Measurements from ENCODE around the gene C11orf54. TPM values are rescaled to one million over a fixed set of nuclear protein-coding genes. Genes with fewer than 3 reads are reported as not detected.
"Not testable (repeated sequence)": the region's sequence is repeated elsewhere in the genome, so short reads cannot be mapped to it uniquely, and the experiment has no call there.

The C11orf54 gene
- total RNA-seq, 1 donor from 2014 or later = 23.5 TPM

- H3K9me3 Mint-ChIP-seq (ENCODE audit: unreplicated experiment) = no peaks in the 10 kb centered on the region
- H3K4me1 Mint-ChIP-seq (ENCODE audit: unreplicated experiment) = peaks cover 57% of the 10 kb centered on the region
- peak overlapping the region; percentile 99 for H3K4me3 Mint-ChIP-seq (ENCODE audit: unreplicated experiment)
- no peaks in the 10 kb centered on the region for H3K27me3 Mint-ChIP-seq (ENCODE audit: unreplicated experiment)
- DNase-seq (ENCODE audit: extremely low spot score, unreplicated experiment) = no peak
- H3K36me3 Mint-ChIP-seq (ENCODE audit: unreplicated experiment) = peaks cover 41% of the 10 kb centered on the region
- H3K27ac Mint-ChIP-seq (ENCODE audit: unreplicated experiment) = peak overlapping the region; percentile 99
- no peak for TF ChIP-seq CTCF (IDR thresholded peaks at IDR 0.05)
Measured at GRCh38 chr11:93740031-93740729, 1.3 kb upstream of the C11orf54 start.

DNA sequence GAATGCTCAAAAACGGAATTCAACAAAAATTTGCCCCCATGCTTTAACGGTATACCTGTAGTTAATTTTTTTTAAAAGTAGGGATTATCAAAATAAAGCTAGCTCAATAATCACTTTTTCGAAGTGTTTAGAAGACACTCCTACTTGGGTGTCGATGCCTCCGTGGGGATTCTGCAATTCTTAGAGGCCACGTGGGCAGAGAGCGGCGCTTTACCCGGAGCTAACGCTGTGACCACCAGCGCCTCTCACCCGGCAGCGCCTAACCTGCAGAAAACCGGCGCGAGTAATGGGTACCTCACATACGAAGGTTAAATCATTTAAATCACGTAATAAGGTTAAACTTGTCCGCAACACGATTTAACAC is 760 bp upstream of the C11orf54 start:
- Mint-ChIP-seq H3K4me1 (ENCODE audit: unreplicated experiment) (peaks cover 56% of the 10 kb centered on the region), H3K36me3 (ENCODE audit: unreplicated experiment) (peaks cover 37% of the 10 kb centered on the region), H3K9me3 (ENCODE audit: unreplicated experiment) (no peaks in the 10 kb centered on the region), H3K4me3 (ENCODE audit: unreplicated experiment) (peak overlapping the region; percentile 99), H3K27ac (ENCODE audit: unreplicated experiment) (peak overlapping the region; percentile 99), H3K27me3 (ENCODE audit: unreplicated experiment) (no peaks in the 10 kb centered on the region)
- DNase-seq (ENCODE audit: extremely low spot score, unreplicated experiment) = no peak
- no peak for TF ChIP-seq CTCF (IDR thresholded peaks at IDR 0.05)

DNA sequence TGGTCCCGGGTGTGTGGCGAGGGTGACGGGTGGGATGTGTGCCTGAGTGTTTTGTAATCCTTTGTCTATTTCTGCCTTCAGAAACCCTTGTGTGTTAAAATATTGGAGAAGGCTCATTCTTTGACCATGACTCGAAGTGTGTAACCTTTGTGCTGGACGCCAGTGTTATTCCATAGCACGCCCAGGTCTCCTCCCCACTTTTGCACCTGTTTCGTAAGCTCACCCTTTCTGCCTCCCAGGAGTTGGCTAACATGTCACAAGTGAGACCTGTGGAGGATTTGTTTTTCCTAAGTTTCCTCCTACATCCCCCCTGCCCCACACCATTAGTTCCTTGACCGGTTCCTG is 382 bp downstream of the C11orf54 start:
- Mint-ChIP-seq H3K4me1 (ENCODE audit: unreplicated experiment) (peaks cover 47% of the 10 kb centered on the region), H3K36me3 (ENCODE audit: unreplicated experiment) (peaks cover 28% of the 10 kb centered on the region), H3K9me3 (ENCODE audit: unreplicated experiment) (no peaks in the 10 kb centered on the region), H3K27me3 (ENCODE audit: unreplicated experiment) (no peaks in the 10 kb centered on the region), H3K4me3 (ENCODE audit: unreplicated experiment) (peak overlapping the region; percentile 99), H3K27ac (ENCODE audit: unreplicated experiment) (peak overlapping the region; percentile 99)
- DNase-seq (ENCODE audit: extremely low spot score, unreplicated experiment) = no peak
- no peak for TF ChIP-seq CTCF (IDR thresholded peaks at IDR 0.05)

DNA sequence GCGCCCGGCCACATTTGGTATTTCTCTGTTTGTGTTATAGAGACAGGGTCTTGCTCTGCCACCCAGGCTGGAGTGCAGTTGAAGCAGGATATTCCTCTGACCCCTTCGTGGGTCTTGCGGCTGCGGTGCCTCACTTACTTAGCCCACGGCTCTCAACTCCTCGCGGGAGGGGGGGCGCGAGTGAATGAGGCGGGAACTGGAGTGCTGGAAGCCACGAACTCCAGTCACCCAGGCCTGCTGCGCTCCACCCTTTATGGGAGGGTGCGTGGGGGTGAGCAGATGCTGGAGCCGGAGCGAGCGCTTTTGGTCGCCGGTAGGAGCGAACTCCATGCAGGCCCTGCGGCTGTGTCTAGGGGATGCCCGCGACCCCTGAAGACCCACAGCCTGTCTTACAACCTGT is 1.8 kb downstream of the C11orf54 start:
- Mint-ChIP-seq H3K36me3 (ENCODE audit: unreplicated experiment) (peaks cover 19% of the 10 kb centered on the region), H3K27ac (ENCODE audit: unreplicated experiment) (peak overlapping the region; percentile 23), H3K27me3 (ENCODE audit: unreplicated experiment) (no peaks in the 10 kb centered on the region), H3K9me3 (ENCODE audit: unreplicated experiment) (no peaks in the 10 kb centered on the region), H3K4me3 (ENCODE audit: unreplicated experiment) (peak overlapping the region; percentile 99), H3K4me1 (ENCODE audit: unreplicated experiment) (peaks cover 34% of the 10 kb centered on the region)
- DNase-seq (ENCODE audit: extremely low spot score, unreplicated experiment) = no peak
- no peak for TF ChIP-seq CTCF (IDR thresholded peaks at IDR 0.05)

DNA sequence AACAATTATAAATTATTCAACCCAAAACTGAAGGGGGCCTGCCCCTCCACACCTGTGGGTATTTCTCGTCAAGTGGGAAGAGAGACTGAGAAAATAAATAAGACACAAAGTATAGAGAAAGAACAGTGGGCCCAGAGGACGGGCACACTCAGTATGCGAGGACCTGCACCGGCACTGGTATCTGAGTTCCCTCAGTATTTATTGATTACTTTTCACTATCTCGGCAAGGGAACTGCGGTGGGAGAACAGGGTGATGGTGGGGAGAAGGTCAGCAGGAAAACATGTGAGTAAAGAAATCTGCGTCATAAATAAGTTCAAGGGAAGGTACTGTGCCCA is 3.2 kb downstream of the C11orf54 start:
- Mint-ChIP-seq H3K4me3 (ENCODE audit: unreplicated experiment) (no peak overlapping the region), H3K4me1 (ENCODE audit: unreplicated experiment) (peaks cover 21% of the 10 kb centered on the region), H3K36me3 (ENCODE audit: unreplicated experiment) (peaks cover 12% of the 10 kb centered on the region), H3K9me3 (ENCODE audit: unreplicated experiment) (no peaks in the 10 kb centered on the region), H3K27ac (ENCODE audit: unreplicated experiment) (no peak overlapping the region), H3K27me3 (ENCODE audit: unreplicated experiment) (no peaks in the 10 kb centered on the region)
- TF ChIP-seq CTCF (IDR thresholded peaks at IDR 0.05) = no peak
- no peak for DNase-seq (ENCODE audit: extremely low spot score, unreplicated experiment)

DNA sequence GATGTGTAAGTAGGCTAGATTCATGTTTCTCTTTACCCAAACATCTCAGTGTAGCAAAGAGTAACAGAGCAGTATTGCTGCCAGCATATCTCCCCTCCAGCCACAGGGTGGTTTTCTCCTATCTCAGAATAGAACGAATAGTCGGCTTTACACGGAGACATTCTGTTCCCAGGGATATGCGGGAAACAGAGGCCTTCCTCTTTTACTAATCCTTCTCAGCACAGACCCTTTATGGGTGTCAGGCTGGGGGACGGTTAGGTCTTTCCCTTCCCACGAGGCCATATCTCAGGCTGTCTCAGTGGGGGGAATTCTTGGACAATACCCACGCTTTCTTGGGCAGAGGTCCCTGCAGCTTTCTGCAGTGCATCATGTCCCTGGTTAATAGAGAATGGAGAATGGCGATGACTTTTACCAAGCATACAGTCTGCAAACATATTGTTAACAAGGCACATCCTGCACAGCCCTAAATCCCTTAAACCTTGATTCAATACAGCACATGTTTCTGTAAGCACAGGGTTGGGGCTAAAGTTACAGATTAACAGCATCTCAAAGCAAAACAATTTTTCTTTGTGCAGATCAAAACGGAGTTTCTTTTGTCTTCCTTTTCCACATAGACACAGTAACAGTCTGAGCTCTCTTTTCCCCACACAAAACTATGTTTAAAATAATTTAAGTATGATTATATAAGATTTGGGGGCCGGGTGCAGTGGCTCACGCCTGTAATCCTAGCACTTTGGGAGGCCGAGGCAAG is 3.7 kb downstream of the C11orf54 start:
- not testable (repeated sequence) for H3K4me3 Mint-ChIP-seq (ENCODE audit: unreplicated experiment); H3K9me3 Mint-ChIP-seq (ENCODE audit: unreplicated experiment); DNase-seq (ENCODE audit: extremely low spot score, unreplicated experiment); H3K27ac Mint-ChIP-seq (ENCODE audit: unreplicated experiment); H3K27me3 Mint-ChIP-seq (ENCODE audit: unreplicated experiment)
- H3K4me1 Mint-ChIP-seq (ENCODE audit: unreplicated experiment) = peaks cover 16% of the 10 kb centered on the region
- H3K36me3 Mint-ChIP-seq (ENCODE audit: unreplicated experiment) = peaks cover 12% of the 10 kb centered on the region
